Muscle of leg (tissue), 11 donors: ENCODE measurements around the gene TMEM63A. TPM values are rescaled to one million over a fixed set of nuclear protein-coding genes. Genes with fewer than 3 reads are reported as not detected.

Experiments used
- DNase-seq: peaks from one replicate; pipeline ENCODE4 v3.0.0; 2013
- H3K27ac ChIP-seq: one replicate; pipeline ENCODE4 v1.5.1; 2013; ENCODE audit warnings: mild to moderate bottlenecking, low read length, control low read depth
- H3K27me3 ChIP-seq: one replicate; pipeline ENCODE4 v1.6.1; 2013; ENCODE audit warnings: low read length; ENCODE audit not compliant: control insufficient read depth, insufficient read depth
- H3K36me3 ChIP-seq: one replicate; pipeline ENCODE4 v1.6.1; 2013; ENCODE audit warnings: low read length; ENCODE audit not compliant: control insufficient read depth, insufficient read depth
- H3K4me1 ChIP-seq: one replicate; pipeline ENCODE4 v1.6.1; 2013; ENCODE audit warnings: low read length; ENCODE audit not compliant: control insufficient read depth, insufficient read depth
- H3K4me3 ChIP-seq: one replicate; pipeline ENCODE4 v1.5.1; 2013; ENCODE audit warnings: low read length, control low read depth
- H3K9me3 ChIP-seq: replicated peaks from 2 replicates; pipeline ENCODE4 v1.6.1; 2013; ENCODE audit warnings: low read depth, low read length; ENCODE audit not compliant: control insufficient read depth
- WGBS: methylation state at CpG from one replicate; pipeline ENCODE4 v1.1.5; 2013; ENCODE audit warnings: missing lambda C conversion rate; ENCODE audit not compliant: insufficient coverage; 5-methylcytosine and 5-hydroxymethylcytosine counted together
- polyA plus RNA-seq, 8 donors: library from polyadenylated mRNA; unstranded; fragments of 120-200 nt; gene quantifications; one replicate each; pipeline versions ENCODE4 v1.2.1 to v1.2.3, GENCODE V29; 2013; ENCODE audit warnings: inconsistent platforms in 1 of 8, low replicate concordance in 1 of 8; ENCODE audit not compliant: insufficient read length in 8 of 8, insufficient read depth in 1 of 8
- total RNA-seq: library from RNA; stranded (reverse); fragments of 120-200 nt; gene quantifications from one replicate; pipeline ENCODE4 v1.2.4, GENCODE V29; 2013

TMEM63A gene
- total and polyA plus RNA-seq, 9 donors = 14.3 to 31.9 (median 21.3) TPM

DNA sequence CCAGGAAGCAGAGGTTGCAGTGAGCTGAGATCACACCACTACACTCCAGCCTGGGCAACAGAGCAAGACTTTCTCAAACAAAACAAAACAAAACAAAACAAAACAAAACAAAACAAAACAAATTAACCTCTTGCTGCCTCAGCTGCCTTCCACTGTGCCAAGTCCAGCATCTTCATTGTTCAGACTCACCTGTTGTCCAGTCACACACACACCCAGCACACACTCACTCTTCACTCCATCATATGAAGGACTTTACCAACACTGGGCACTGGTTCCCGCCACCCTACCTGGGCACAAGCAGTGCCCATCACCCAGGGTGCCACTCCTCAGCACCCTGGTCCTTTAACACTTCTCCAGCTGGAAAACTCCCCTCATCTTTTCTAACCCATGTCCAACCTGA lies 27.3 kb upstream of the TMEM63A start:
- WGBS = 94% methylated on average over 1 of the region's 1 CpG
- Histone ChIP-seq H3K9me3 (no peaks in the 10 kb centered on the region), H3K4me1 (peaks cover 3% of the 10 kb centered on the region), H3K27me3 (no peaks in the 10 kb centered on the region), H3K4me3 (no peak overlapping the region), H3K27ac (no peak overlapping the region), H3K36me3 (peaks cover 11% of the 10 kb centered on the region)
- DNase-seq = no peak

DNA sequence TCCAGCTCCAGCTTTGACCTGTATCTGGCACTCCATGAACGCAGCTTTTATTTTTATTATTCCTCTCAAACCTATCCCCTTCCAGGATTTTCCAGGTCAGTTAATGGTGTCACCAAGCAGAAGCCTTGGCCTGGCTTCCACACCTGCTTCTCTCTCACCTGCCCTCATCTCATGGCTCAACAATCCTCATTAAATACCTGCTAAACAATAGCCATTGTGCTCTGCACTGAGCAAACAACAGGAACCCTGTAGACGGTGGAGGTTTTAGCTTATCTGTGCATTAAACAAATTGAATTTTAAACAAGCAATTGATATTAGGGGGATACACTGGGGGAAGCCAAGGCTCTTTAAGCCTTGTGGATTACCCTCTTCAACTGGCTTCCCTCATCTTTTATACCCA lies 26.6 kb upstream of the TMEM63A start:
- Histone ChIP-seq H3K27ac (no peak overlapping the region), H3K9me3 (no peaks in the 10 kb centered on the region), H3K4me1 (peaks cover 3% of the 10 kb centered on the region), H3K27me3 (no peaks in the 10 kb centered on the region), H3K36me3 (peaks cover 4% of the 10 kb centered on the region), H3K4me3 (no peak overlapping the region)
- DNase-seq = no peak
- WGBS = 100% methylated on average over 1 of the region's 2 CpGs

DNA sequence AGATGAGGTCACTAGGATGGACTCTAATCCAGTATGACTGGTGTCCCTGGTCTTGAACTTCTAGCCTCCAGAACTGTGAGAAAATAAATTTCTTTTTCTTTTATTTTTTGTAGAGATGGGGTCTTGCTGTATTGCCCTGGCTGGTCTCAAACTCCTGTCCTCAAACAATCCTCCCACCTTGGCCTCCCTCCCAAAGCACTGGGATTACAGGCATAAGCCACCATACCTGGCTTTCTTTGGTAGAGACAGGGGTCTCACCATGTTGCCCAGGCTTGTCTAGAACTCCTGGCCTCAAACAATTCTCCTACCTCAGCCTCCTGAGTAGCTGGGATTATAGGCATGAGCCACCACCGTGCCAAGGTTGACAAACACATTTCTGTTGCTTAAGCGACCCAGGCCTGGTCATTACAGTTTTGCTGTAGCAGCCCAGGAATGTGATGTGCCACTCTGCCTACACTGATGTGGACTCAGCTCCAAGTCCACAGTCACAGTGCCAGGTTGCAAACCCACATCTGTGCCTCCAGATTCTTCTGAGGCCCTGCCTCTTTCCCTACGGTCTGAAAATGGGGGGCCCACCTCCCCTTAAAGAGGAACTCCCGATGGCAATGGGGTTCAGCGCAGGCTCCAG lies 25.9 kb upstream of the TMEM63A start:
- Histone ChIP-seq H3K4me3 (no peak overlapping the region), H3K27me3 (no peaks in the 10 kb centered on the region), H3K4me1 (peaks cover 3% of the 10 kb centered on the region), H3K9me3 (no peaks in the 10 kb centered on the region), H3K27ac (no peak overlapping the region), H3K36me3 (peaks cover 3% of the 10 kb centered on the region)
- 83% methylated on average over 5 of the region's 5 CpGs for WGBS
- no peak for DNase-seq

- Histone ChIP-seq H3K27ac (no peak overlapping the region), H3K36me3 (peaks cover 2% of the 10 kb centered on the region), H3K4me3 (no peak overlapping the region), H3K4me1 (peaks cover 3% of the 10 kb centered on the region), H3K9me3 (no peaks in the 10 kb centered on the region), H3K27me3 (no peaks in the 10 kb centered on the region)
- WGBS = 74% methylated on average over 7 of the region's 7 CpGs
- no peak for DNase-seq
Observed at GRCh38 chr1:225907341-225907740, 25.2 kb upstream of the TMEM63A start.

DNA sequence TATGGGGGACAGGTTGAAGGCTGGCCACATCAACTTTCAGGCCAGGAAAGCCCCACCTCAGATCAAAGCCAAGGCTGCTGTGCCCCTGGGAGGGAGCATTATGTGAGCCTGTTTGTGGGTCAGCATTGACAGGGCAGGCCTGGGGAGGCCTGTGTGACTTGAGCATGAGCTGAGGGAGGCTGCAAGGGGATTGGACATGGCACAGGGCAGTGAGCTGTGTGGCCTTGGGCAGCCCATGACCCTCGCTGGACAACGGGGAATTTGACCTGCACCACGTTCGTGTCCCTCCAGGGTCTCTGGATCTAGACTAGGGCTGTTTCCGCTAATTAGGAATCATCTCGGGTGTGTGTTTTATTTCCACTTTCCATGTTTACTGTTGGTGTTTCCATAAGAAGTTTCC lies 24.3 kb upstream of the TMEM63A start:
- no peaks in the 10 kb centered on the region for H3K27me3 ChIP-seq
- WGBS = 84% methylated on average over 5 of the region's 6 CpGs

GRCh38 chr1:225903623-225904022 lies 21.4 kb upstream of the TMEM63A start:
- 85% methylated on average over 4 of the region's 4 CpGs for WGBS
- Histone ChIP-seq H3K27me3 (no peaks in the 10 kb centered on the region), H3K27ac (no peak overlapping the region), H3K36me3 (no peaks in the 10 kb centered on the region), H3K4me3 (no peak overlapping the region), H3K9me3 (no peaks in the 10 kb centered on the region), H3K4me1 (peaks cover 6% of the 10 kb centered on the region)
- DNase-seq = no peak

More for the DNA sequence above, 24.3 kb upstream of the TMEM63A start:
- no peak overlapping the region for H3K4me3 ChIP-seq
- no peak overlapping the region for H3K27ac ChIP-seq
- no peaks in the 10 kb centered on the region for H3K9me3 ChIP-seq
- no peaks in the 10 kb centered on the region for H3K36me3 ChIP-seq
- H3K4me1 ChIP-seq = peaks cover 3% of the 10 kb centered on the region
- DNase-seq = no peak

- no peak overlapping the region for H3K27ac ChIP-seq
- no peak for DNase-seq
- 17% methylated on average over 2 of the region's 4 CpGs for WGBS
- peaks cover 6% of the 10 kb centered on the region for H3K4me1 ChIP-seq
- H3K27me3 ChIP-seq = no peaks in the 10 kb centered on the region
- no peaks in the 10 kb centered on the region for H3K36me3 ChIP-seq
- H3K9me3 ChIP-seq = no peaks in the 10 kb centered on the region
- H3K4me3 ChIP-seq = no peak overlapping the region
Observed at GRCh38 chr1:225899044-225899925, 17.1 kb upstream of the TMEM63A start.

- Histone ChIP-seq H3K36me3 (no peaks in the 10 kb centered on the region), H3K27ac (no peak overlapping the region), H3K9me3 (no peaks in the 10 kb centered on the region), H3K27me3 (no peaks in the 10 kb centered on the region), H3K4me3 (no peak overlapping the region), H3K4me1 (peaks cover 6% of the 10 kb centered on the region)
- 84% methylated on average over 10 of the region's 19 CpGs for WGBS
- DNase-seq = no peak
Observed at GRCh38 chr1:225897595-225898514, 15.7 kb upstream of the TMEM63A start.

DNA sequence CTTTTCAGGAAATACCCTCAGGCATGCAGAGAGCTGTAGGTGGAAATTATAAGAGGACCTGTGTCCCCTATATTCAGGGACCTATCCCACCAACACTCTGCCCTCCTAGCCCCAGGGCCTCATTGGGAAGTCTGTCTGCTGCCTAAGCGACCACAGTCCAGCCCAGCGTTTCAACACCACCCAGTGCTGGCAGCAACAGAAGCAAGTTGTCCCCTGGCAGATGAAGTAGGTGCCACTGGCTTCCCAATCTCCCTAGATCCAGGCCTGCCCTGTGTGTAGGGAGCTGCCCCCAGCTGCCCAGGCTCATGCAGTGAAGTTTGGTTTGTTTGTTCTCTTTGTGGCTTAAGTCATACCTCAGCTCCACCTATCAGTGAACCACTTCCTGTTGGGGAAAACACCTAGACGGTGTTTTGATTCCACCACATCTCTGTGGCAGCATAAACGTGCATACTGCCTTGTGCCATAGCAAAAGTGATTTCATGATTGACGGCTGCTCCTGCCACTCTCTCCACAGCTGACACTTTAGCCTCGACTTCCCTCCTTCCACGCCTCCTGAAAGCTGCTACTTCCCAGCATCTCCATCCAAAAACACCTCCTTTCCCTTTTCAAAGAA lies 14.9 kb upstream of the TMEM63A start:
- Histone ChIP-seq H3K4me3 (no peak overlapping the region), H3K4me1 (peaks cover 6% of the 10 kb centered on the region), H3K27ac (no peak overlapping the region), H3K36me3 (no peaks in the 10 kb centered on the region), H3K9me3 (no peaks in the 10 kb centered on the region), H3K27me3 (no peaks in the 10 kb centered on the region)
- 65% methylated on average over 7 of the region's 7 CpGs for WGBS
- no peak for DNase-seq
